Measurements from ENCODE around the gene CCSER1. TPM values are rescaled to one million over a fixed set of nuclear protein-coding genes. Genes with fewer than 3 reads are reported as not detected.

The CCSER1 gene
- total RNA-seq, 2 donors from 2014 or later: 11.8 to 12.5 TPM

GRCh38 chr4:90190525-90190924 is 63.3 kb downstream of the CCSER1 start:
- H3K27ac ChIP-seq: no peak overlapping the region
- no peaks in the 10 kb centered on the region for H3K36me3 ChIP-seq
- H3K27me3 ChIP-seq: no peaks in the 10 kb centered on the region
- no peak overlapping the region for H3K4me3 ChIP-seq
- no peaks in the 10 kb centered on the region for H3K9me3 ChIP-seq
- no peaks in the 10 kb centered on the region for H3K4me1 ChIP-seq
- no peak for DNase-seq (ENCODE audit: low spot score)
- no peak for TF ChIP-seq CTCF (IDR thresholded peaks at IDR 0.05)

- DNase-seq (ENCODE audit: low spot score): no peak
- Histone ChIP-seq H3K4me1 (no peaks in the 10 kb centered on the region), H3K27ac (no peak overlapping the region), H3K36me3 (no peaks in the 10 kb centered on the region), H3K9me3 (no peaks in the 10 kb centered on the region), H3K27me3 (no peaks in the 10 kb centered on the region), H3K4me3 (no peak overlapping the region)
- no peak for TF ChIP-seq CTCF (IDR thresholded peaks at IDR 0.05)
Measured at GRCh38 chr4:90198086-90198847, 71.1 kb downstream of the CCSER1 start.

- no peak for DNase-seq (ENCODE audit: low spot score)
- Histone ChIP-seq H3K27me3 (no peaks in the 10 kb centered on the region), H3K36me3 (no peaks in the 10 kb centered on the region), H3K4me1 (no peaks in the 10 kb centered on the region), H3K27ac (no peak overlapping the region), H3K4me3 (no peak overlapping the region), H3K9me3 (no peaks in the 10 kb centered on the region)
- TF ChIP-seq CTCF (IDR thresholded peaks at IDR 0.05): no peak
Measured at GRCh38 chr4:90207887-90208454, 80.8 kb downstream of the CCSER1 start.

GRCh38 chr4:90209922-90210321 is 82.7 kb downstream of the CCSER1 start:
- Histone ChIP-seq H3K4me3 (no peak overlapping the region), H3K4me1 (no peaks in the 10 kb centered on the region), H3K27ac (no peak overlapping the region), H3K9me3 (no peaks in the 10 kb centered on the region), H3K36me3 (no peaks in the 10 kb centered on the region), H3K27me3 (no peaks in the 10 kb centered on the region)
- TF ChIP-seq CTCF (IDR thresholded peaks at IDR 0.05): no peak
- no peak for DNase-seq (ENCODE audit: low spot score)

GRCh38 chr4:90211174-90211573 is 84.0 kb downstream of the CCSER1 start:
- Histone ChIP-seq H3K27me3 (no peaks in the 10 kb centered on the region), H3K27ac (no peak overlapping the region), H3K4me3 (no peak overlapping the region), H3K4me1 (no peaks in the 10 kb centered on the region), H3K9me3 (no peaks in the 10 kb centered on the region), H3K36me3 (no peaks in the 10 kb centered on the region)
- DNase-seq (ENCODE audit: low spot score): no peak
- TF ChIP-seq CTCF (IDR thresholded peaks at IDR 0.05): no peak
